Activated CD4-positive, alpha-beta T cell treated with anti-CD3 and anti-CD28 coated beads, Interleukin-2, amount 50 U/mL, for 48 hours (primary cell): ENCODE data around the gene UBQLN2.
A peak's percentile ranks its signal among the peaks of the same experiment; 100 is the strongest.
"Not testable (repeated sequence)": the region's sequence is repeated elsewhere in the genome, so short reads cannot be mapped to it uniquely, and the experiment has no call there.

ENCODE experiments used
- DNase-seq, 2 experiments: peaks; one replicate each; pipeline ENCODE4 v3.0.0-alpha.2; 2020

The UBQLN2 gene

GRCh38 chrX:56563231-56564161 lies at the start of gene UBQLN2:
UBQLN2 (plus strand) TSS chrX:56563627; CDS start chrX:56563874, 247 bp downstream.
- DNase-seq: peak; percentile 78 to 80

DNA sequence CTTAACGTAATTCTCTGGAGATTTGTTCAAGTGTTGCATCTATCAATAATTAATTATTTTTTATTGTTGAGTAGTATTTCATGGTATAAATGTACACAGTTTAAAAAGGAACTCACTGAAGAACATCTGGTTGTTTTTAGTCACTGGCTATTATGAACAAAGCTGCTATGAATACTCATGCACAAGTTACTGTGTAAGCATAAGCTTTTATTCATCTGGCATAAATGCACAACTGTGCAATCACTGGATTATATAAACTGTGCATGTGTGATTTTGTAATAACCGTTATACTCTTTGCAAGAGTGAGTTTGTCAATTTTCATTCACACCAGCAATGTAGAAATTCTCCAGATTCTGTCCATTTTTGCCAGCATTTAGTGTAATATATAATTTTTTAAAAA lies 43.8 kb upstream of the UBQLN2 start:
- DNase-seq: no peak

GRCh38 chrX:56529482-56530007 lies 33.9 kb upstream of the UBQLN2 start:
- not testable (repeated sequence) for DNase-seq

DNA sequence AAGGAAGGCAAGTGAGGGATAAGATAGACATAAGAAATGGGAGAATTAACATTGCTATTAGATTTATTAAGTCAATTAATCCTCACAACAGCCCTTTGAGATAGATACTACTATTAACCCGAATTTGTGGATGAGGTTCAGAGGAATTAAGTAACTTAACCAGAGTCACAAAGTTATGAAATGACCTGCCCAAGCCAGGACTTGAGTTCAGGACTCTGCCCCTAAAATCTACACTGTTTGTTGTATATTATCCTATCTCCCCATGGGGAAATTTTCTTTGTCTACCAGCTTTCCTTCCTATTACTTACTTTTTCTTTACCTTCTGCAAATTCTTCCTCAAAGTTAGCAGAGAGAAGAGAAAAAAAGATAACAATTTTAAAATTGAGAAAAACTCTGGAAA lies 33.4 kb upstream of the UBQLN2 start:
- DNase-seq: no peak

DNA sequence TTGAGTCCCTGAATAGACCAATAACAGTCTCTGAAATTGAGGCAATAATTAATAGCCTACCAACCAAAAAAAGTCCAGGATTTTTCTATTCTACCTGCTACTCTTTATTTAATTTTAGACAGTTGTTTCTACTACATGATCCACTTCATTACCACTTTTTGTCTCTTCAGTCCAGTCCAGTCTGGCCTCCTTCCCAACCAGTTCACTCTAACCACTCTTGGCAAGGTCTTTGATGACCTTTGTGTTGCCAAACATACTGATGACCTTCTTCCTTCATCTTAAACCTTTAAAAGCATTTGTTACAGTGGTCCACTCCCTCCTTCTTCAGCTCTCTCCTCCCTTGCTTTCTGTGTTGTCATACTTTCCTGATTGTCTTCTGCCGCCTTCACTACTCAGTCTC lies 12.8 kb upstream of the UBQLN2 start:
- DNase-seq: no peak

DNA sequence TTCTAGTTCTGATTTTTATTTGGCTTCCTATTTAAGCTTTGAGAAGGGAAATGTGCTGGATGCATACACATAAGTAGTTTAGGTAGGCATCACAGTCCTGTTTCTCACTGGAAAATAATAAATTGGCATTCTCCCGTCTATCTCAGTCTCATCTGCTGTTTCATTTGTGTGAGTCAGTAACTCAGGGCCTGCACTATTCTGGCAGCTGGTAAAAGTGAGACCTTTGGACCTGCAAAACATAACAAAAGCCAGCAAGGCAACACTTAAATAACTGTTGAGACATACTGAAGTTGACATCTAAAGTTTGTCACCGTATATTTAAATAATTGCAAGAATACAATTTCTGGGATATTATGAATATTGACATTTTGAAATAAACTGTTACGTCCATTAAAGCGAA lies 8.6 kb upstream of the UBQLN2 start:
- no peak for DNase-seq

DNA sequence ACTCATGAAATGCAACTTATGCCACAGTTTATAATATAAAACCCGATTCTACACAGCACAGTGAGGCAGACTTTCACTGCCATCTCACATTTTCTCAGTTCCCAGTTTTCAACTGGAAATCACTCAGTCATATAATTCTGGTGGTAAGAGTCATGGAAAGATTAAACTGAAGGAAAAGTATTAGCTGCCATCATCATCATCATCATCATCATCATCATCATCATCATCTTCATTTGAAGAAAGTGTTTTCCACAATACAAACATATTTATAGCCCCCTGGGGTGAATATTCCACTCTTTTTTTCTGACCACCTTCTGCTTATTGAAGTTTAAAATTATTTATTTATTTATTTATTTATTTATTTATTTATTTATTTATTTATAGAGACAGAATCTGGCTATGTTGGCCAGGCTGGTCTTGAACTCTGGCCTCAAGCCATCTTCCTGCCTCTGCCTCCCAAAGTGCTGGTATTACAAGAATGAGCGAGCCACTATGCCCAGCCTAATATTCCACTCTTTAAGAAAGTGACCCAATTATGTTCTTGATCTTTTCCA lies 6.0 kb upstream of the UBQLN2 start:
- no peak for DNase-seq

- peak; percentile 42 to 51 for DNase-seq
These were observed 898 bp downstream of the UBQLN2 start for GRCh38 chrX:56564164-56564885.

GRCh38 chrX:56564921-56565840 lies 1.8 kb downstream of the UBQLN2 start:
- DNase-seq: peak; percentile 10 to 14

- peak in 1 of 2 experiments; percentile 4 for DNase-seq
These were observed 6.1 kb downstream of the UBQLN2 start for GRCh38 chrX:56569378-56570057.

DNA sequence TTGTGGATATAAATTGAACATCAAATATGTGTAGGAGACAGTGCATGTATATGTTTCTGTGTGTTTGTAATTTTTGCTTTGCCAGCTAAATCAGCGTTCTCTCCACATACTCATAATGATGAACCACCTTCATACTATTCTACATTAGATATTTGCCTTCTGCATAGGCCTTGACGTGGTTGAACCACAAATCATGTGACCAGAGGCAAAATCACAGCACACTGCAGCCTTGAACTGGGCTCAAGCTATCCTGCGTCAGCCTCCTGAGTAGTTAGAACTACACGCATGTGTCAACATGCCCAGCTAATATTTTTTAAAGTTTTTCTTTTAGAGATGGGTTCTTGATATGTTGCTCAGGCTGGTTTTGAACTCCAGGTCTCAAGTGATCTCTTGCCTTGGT lies 9.5 kb downstream of the UBQLN2 start:
- DNase-seq: peak in 1 of 2 experiments; percentile 4

DNA sequence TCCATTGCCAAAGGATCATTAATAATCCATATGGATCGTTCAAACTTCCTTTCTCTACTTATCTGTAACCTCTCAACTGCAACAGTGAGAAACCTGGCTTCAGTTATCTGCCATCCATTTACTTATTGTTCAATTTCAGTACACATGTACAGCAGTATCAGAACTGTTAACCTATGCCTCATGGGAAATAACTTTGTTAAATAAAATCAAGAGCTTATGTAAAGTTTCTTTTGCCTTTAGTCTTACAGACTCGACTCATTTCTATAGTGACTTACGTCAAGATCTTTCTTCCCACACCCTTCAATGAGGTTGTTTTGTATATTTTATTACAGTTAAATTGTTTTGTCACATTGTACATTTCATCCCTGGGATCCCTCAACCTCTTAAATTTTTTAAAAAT lies 11.4 kb downstream of the UBQLN2 start:
- no peak for DNase-seq

DNA sequence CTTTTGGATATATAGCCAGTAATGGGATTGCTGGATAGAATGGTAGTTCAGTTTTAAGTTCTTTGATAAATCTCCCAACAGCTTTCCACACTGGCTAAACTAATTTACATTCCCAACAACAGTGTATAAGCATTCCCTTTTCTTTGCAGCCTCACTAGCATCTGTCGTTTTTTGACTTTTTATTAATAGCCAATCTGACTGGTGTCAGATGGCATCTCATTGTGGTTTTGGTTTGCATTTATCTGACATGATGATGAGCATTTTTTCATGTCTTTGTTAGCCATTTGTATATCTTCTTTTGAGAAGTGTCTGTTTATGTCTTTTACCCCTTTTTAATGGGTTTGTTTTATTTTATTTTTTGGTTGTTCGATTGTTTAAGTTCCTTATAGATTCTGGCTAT lies 13.3 kb downstream of the UBQLN2 start:
- no peak for DNase-seq

- no peak for DNase-seq
These were observed 25.2 kb downstream of the UBQLN2 start for GRCh38 chrX:56588397-56589188.

DNA sequence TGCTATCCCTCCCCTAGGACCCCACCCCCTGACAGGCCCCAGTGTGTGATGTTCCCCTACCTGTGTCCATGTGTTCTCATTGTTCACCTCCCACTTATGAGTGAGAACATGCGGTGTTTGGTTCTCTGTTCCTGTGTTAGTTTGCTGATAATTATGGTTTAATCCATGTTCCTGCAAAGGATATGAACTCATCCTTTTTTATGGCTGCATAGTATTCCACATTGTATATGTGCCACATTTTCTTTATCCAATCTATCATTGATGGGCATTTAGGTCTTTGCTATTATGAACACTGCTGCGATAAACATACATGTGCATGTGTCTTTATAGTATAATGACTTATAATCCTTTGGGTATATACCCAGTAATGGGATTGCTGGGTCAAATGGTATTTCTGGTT lies 28.4 kb downstream of the UBQLN2 start:
- not testable (repeated sequence) for DNase-seq

GRCh38 chrX:56600141-56600540 lies 36.7 kb downstream of the UBQLN2 start:
- no peak for DNase-seq

DNA sequence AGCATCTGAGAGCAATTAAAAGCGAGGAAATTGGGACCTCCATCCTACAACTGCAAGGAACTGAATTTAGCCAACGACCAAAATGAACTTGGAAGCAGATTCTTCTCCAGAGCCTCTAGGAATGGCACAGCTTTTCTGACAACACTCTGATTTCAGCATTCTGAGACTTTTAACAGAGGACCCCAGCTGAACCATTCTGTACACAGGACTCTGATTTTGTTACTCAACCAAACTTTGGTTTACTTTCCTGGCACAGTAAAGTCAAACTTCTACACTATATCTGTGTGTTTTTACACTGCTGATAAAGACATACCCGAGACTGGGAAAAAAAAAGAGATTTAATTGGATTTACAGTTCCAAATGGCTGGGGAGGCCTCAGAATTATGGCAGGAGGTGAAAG lies 37.6 kb downstream of the UBQLN2 start:
- DNase-seq: no peak

GRCh38 chrX:56615282-56615681 lies 51.9 kb downstream of the UBQLN2 start:
- no peak for DNase-seq
